ENCODE measurements around the gene CARNS1. TPM values are rescaled to one million over a fixed set of nuclear protein-coding genes. Genes with fewer than 3 reads are reported as not detected.
A peak's percentile ranks its signal among the peaks of the same experiment; 100 is the strongest.

The CARNS1 gene
- total RNA-seq (10 to 100 TPM in 2 of 4 donors, 1 to 10 TPM in 2; 7.0 to 27.5 (median 10.0) TPM), polyA plus RNA-seq (1 to 10 TPM; 2.1 to 5.9 (median 4.2) TPM)
- long read RNA-seq, donor 1, full-length matches to known transcripts, result 5 of 30 reads
- long read RNA-seq, donor 1, partial matches to known transcripts, result 2 of 30 reads
- long read RNA-seq, donor 1, other reads (novel, unspliced or antisense), result 23 of 30 reads
- long read RNA-seq, donor 2, full-length matches to known transcripts, result 2 of 43 reads
- long read RNA-seq, donor 2, partial matches to known transcripts, result 11 of 43 reads
- long read RNA-seq, donor 2, other reads (novel, unspliced or antisense), result 30 of 43 reads

DNA sequence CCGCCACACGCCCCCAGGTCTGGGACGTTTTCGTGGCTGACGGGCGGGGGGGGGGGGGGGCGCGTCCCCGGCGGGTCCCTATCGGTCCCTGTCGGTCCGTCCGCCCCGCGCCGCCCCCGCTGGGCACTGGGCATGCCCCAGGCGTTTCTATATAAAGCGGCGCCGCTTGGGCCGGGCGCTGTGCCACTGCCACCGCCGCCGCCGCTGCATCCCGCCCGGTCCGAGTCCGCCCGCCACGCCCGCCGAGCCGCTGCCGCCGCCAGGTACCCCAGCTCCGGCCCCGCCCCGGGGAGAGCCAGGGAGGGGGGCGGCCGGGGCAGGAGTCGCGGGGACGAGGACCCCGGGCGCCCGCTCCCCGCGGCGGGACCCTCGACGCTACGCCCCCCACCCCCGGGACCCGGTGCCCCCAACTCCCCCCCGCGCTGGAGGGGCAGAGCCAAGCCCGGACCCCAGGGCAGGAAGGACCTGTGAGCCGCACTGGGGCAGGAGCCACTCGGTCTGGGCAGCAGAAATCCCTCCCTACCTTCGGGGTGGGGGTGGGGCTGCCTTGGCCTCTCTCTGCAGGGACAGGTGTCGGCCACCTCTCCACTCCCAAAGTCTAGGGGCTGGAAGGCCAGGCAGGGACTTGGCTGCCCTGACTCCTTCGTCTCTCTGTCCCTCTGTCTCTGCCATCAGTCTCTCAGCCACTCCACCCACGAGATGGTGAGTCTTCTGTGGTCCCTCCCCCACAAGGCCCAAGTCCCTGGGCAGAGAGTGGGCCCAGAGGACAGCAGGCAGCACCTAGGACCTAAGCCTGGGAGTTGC lies at the start of gene CARNS1:
CARNS1 (plus strand) TSS at position 178 of the 804 bp plus-strand sequence; CDS start at position 700, 522 bp downstream.
- WGBS, 3 donors, result 3 to 4% (median 4%) methylated on average over 19 to 67 of the region's 67 CpGs
- ATAC-seq, result peak in 2 of 4 donors; percentile 22 to 35
- Histone ChIP-seq H3K9me3 (no peaks in the 10 kb centered on the region), H3K27me3 (ENCODE audit: insufficient read depth in 3 of 3, low read length in 2 of 3) (peaks cover 0 to 3% (median 2%) of the 10 kb centered on the region in 3 donors), H3K4me1 (peaks cover 47% of the 10 kb centered on the region), H3K4me3 (peak within 1 kb of the TSS; percentile 66), H3K36me3 (ENCODE audit: insufficient read depth in 1 of 2, low read depth in 1 of 2) (no peaks in the 10 kb centered on the region), H3K27ac (peak within 1 kb of the TSS; percentile 95)
- TF ChIP-seq, protein P1, sequence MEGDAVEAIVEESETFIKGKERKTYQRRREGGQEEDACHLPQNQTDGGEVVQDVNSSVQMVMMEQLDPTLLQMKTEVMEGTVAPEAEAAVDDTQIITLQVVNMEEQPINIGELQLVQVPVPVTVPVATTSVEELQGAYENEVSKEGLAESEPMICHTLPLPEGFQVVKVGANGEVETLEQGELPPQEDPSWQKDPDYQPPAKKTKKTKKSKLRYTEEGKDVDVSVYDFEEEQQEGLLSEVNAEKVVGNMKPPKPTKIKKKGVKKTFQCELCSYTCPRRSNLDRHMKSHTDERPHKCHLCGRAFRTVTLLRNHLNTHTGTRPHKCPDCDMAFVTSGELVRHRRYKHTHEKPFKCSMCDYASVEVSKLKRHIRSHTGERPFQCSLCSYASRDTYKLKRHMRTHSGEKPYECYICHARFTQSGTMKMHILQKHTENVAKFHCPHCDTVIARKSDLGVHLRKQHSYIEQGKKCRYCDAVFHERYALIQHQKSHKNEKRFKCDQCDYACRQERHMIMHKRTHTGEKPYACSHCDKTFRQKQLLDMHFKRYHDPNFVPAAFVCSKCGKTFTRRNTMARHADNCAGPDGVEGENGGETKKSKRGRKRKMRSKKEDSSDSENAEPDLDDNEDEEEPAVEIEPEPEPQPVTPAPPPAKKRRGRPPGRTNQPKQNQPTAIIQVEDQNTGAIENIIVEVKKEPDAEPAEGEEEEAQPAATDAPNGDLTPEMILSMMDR (IDR thresholded peaks at IDR 0.05), result no peak
- no peak for DNase-seq
- intact Hi-C loops (cut with DNase I), result no loop called here

GRCh38 chr11:67365736-67366444 lies 49.6 kb upstream of the CARNS1 start:
- TF ChIP-seq, protein P1 (IDR thresholded peaks at IDR 0.05), result no peak
- H3K27me3 ChIP-seq (ENCODE audit: insufficient read depth in 3 of 3, low read length in 2 of 3), result peaks cover 0 to 28% (median 6%) of the 10 kb centered on the region in 3 donors
- no peaks in the 10 kb centered on the region for H3K36me3 ChIP-seq (ENCODE audit: insufficient read depth in 1 of 2, low read depth in 1 of 2)
- ATAC-seq (no peak), DNase-seq (no peak)
- intact Hi-C loops (cut with DNase I), result no loop called here
- 68 to 76% (median 69%) methylated on average over 14 of the region's 14 CpGs for WGBS, 3 donors
- H3K4me3 ChIP-seq, result no peak overlapping the region
- H3K9me3 ChIP-seq, result no peaks in the 10 kb centered on the region
- no peak overlapping the region for H3K27ac ChIP-seq
- H3K4me1 ChIP-seq, result no peaks in the 10 kb centered on the region

- 26 to 35% (median 33%) methylated on average over 6 to 8 of the region's 8 CpGs for WGBS, 3 donors
- ATAC-seq, result peak in 2 of 4 donors; percentile 13 to 33
Observed at GRCh38 chr11:67366546-67366945, 48.9 kb upstream of the CARNS1 start.

More at GRCh38 chr11:67366546-67366945, 48.9 kb upstream of the CARNS1 start:
- Histone ChIP-seq H3K4me1 (no peaks in the 10 kb centered on the region), H3K27me3 (ENCODE audit: insufficient read depth in 3 of 3, low read length in 2 of 3) (peaks cover 0 to 33% (median 6%) of the 10 kb centered on the region in 3 donors), H3K4me3 (no peak overlapping the region), H3K9me3 (no peaks in the 10 kb centered on the region), H3K27ac (no peak overlapping the region), H3K36me3 (ENCODE audit: insufficient read depth in 1 of 2, low read depth in 1 of 2) (no peaks in the 10 kb centered on the region)
- TF ChIP-seq, protein P1 (IDR thresholded peaks at IDR 0.05), result no peak
- DNase-seq, result no peak
- intact Hi-C loops (cut with DNase I), result no loop called here
